NCI-H460 (cell line): ENCODE measurements around the gene ITPRIP. TPM values are rescaled to one million over a fixed set of nuclear protein-coding genes. Genes with fewer than 3 reads are reported as not detected.

Source experiments
- DNase-seq: peaks from one replicate; pipeline ENCODE4 v3.0.0-alpha.2; 2016; ENCODE audit warnings: low read depth; ENCODE audit errors: extremely low read depth
- polyA plus RNA-seq: library from polyadenylated mRNA; depleted of rRNA; stranded (reverse); fragments of >200 nt; gene quantifications from 2 replicates; pipeline ENCODE4 v1.2.3, GENCODE V29; 2014; cell fraction: nucleus; rRNA removed
- total RNA-seq: library from RNA; depleted of rRNA; stranded (reverse); fragments of >200 nt; shearing (Covaris generic); gene quantifications from 2 replicates; pipeline ENCODE4 v1.2.3, GENCODE V29; 2014; rRNA removed

The ITPRIP gene
- total RNA-seq: 58.6 and 77.9 TPM in 2 replicates
- polyA plus RNA-seq: 18.1 and 22.7 TPM in 2 replicates

GRCh38 chr10:104337985-104338735 lies at the start of gene ITPRIP:
ITPRIP (minus strand) TSS chr10:104338465; CDS start chr10:104316051, 22,414 bp downstream.
- DNase-seq: peak; percentile 68

GRCh38 chr10:104387130-104387888 lies 49.0 kb upstream of the ITPRIP start:
- DNase-seq: no peak

GRCh38 chr10:104380336-104380735 lies 42.1 kb upstream of the ITPRIP start:
- DNase-seq: no peak

- DNase-seq: no peak
Measured at GRCh38 chr10:104376784-104377300, 38.6 kb upstream of the ITPRIP start.

- no peak for DNase-seq
Measured at GRCh38 chr10:104374591-104374990, 36.3 kb upstream of the ITPRIP start.

GRCh38 chr10:104371753-104372152 lies 33.5 kb upstream of the ITPRIP start:
- DNase-seq: no peak

- no peak for DNase-seq
Measured at GRCh38 chr10:104368381-104368780, 30.1 kb upstream of the ITPRIP start.

- no peak for DNase-seq
Measured at GRCh38 chr10:104367904-104368303, 29.6 kb upstream of the ITPRIP start.

- no peak for DNase-seq
Measured at GRCh38 chr10:104359811-104360210, 21.5 kb upstream of the ITPRIP start.

- peak; percentile 98 for DNase-seq
Measured at GRCh38 chr10:104353325-104354048, 15.2 kb upstream of the ITPRIP start, which contains the start of gene CFAP58. CFAP58 (plus strand) TSS chr10:104353833; CDS start chr10:104353898, 65 bp downstream.

- no peak for DNase-seq
Measured at GRCh38 chr10:104351919-104352318, 13.7 kb upstream of the ITPRIP start.

GRCh38 chr10:104351061-104351702 lies 12.9 kb upstream of the ITPRIP start:
- no peak for DNase-seq

- DNase-seq: peak; percentile 74
Measured at GRCh38 chr10:104350127-104350635, 11.9 kb upstream of the ITPRIP start.

- DNase-seq: no peak
Measured at GRCh38 chr10:104349623-104350126, 11.4 kb upstream of the ITPRIP start.

GRCh38 chr10:104348601-104349000 lies 10.3 kb upstream of the ITPRIP start:
- DNase-seq: no peak

GRCh38 chr10:104347295-104348045 lies 9.2 kb upstream of the ITPRIP start:
- no peak for DNase-seq

- DNase-seq: no peak
Measured at GRCh38 chr10:104345941-104346340, 7.7 kb upstream of the ITPRIP start.

- DNase-seq: no peak
Measured at GRCh38 chr10:104345515-104345914, 7.2 kb upstream of the ITPRIP start.

GRCh38 chr10:104344219-104344618 lies 6.0 kb upstream of the ITPRIP start:
- DNase-seq: no peak
